ENCODE results near the gene BARX2. TPM values are rescaled to one million over a fixed set of nuclear protein-coding genes. Genes with fewer than 3 reads are reported as not detected.
"Not testable (repeated sequence)": the region's sequence is repeated elsewhere in the genome, so short reads cannot be mapped to it uniquely, and the experiment has no call there.

Gene BARX2
- under 1 TPM; 0.29 to 0.71 TPM for total RNA-seq

GRCh38 chr11:129375751-129376657, at the start of gene BARX2:
BARX2 (plus strand) TSS chr11:129375848; CDS start chr11:129376036, 188 bp downstream.
- Mint-ChIP-seq H3K4me1 (ENCODE audit: low read depth) (peaks cover 26% of the 10 kb centered on the region), H3K36me3 (no peaks in the 10 kb centered on the region), H3K9me3 (no peaks in the 10 kb centered on the region), H3K4me3 (peak within 1 kb of the TSS; percentile 62), H3K27ac (no peak within 1 kb of the TSS), H3K27me3 (peaks cover 68% of the 10 kb centered on the region)
- POLR2A ChIA-PET: no interaction called here
- CTCF ChIA-PET: interaction anchor here (0.7 to 2.7 kb wide), 9 partner anchors 10 to 375 kb away, joined by 3 to 17 read pairs (median 4); no protein-coding TSS in a partner anchor
- intact Hi-C loops (cut with micrococcal nuclease): loop anchor here (1.0 to 5.0 kb wide), 5 partner anchors 12 to 375 kb away; no protein-coding TSS in a partner anchor
- peak; percentile 64 for DNase-seq

DNA sequence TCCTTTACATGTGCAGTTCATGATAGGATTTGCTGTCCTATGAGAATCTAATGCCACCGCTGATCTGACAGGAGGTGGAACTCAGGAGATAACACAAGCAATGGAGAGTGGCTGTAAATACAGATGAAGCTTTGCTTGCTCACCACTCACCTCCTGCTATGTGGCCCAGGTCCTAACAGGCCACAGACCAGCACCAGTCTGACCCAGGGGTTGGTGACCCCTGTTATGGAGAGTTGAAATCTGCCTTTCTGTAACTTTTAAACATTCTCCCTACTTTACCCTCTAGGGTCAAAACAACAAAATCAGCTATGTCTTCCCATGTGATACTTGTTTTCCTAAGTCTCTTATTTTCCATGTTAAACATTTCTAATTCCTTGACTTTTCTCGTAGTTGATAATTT, 48.7 kb upstream of the BARX2 start:
- no peak for DNase-seq
- no peak overlapping the region for H3K4me3 Mint-ChIP-seq
- H3K27ac Mint-ChIP-seq: no peak overlapping the region
- peaks cover 2% of the 10 kb centered on the region for H3K4me1 Mint-ChIP-seq (ENCODE audit: low read depth)
- CTCF ChIA-PET: no interaction called here
- intact Hi-C loops (cut with micrococcal nuclease): no loop called here
- no peaks in the 10 kb centered on the region for H3K27me3 Mint-ChIP-seq
- no peaks in the 10 kb centered on the region for H3K36me3 Mint-ChIP-seq
- POLR2A ChIA-PET: no interaction called here
- H3K9me3 Mint-ChIP-seq: no peaks in the 10 kb centered on the region

DNA sequence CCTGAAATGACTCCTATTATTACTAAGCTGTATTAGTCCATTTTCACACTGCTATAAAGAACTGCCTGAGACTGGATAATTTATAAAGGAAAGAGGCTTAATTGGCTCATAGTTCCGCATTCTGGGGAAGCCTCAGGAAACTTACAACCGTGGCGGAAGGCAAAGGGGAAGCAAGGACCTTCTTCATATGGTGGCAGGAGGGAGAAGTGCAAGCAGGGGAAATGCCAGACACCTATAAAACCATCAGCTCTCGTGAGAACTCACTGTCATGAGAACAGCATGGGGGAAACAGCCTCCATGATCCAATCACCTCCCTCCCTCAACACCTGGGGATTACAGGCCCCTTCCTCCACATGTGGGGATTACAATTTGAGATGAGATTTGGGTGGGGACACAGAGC, 47.9 kb upstream of the BARX2 start:
- H3K4me3 Mint-ChIP-seq; H3K9me3 Mint-ChIP-seq; DNase-seq; H3K27me3 Mint-ChIP-seq; H3K27ac Mint-ChIP-seq; intact Hi-C loops (cut with micrococcal nuclease); H3K36me3 Mint-ChIP-seq; POLR2A ChIA-PET; H3K4me1 Mint-ChIP-seq (ENCODE audit: low read depth): not testable (repeated sequence)
- CTCF ChIA-PET: interaction anchor here (0.5 to 8.3 kb wide), 4 partner anchors 9 to 473 kb away, joined by 3 to 63 read pairs (median 4); no protein-coding TSS in a partner anchor

DNA sequence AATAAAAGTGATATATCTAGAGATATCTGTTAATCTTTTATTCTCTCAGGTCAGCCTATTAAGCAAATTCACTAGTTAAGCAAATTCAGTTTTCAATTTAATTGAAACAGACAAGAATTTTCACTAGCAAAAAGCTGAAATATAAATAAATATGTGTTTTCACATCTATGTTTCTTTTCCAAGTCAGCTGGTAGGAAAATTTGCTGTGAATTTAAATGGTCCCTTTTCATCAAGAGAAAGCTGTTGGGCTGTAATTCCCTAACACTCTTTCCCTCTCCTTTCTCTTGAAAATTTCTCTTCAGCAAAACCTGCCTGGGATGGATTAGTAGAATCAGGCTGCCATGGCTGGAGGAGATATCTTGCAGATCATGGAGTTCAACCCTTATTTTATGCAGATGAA, 46.9 kb upstream of the BARX2 start:
- intact Hi-C loops (cut with micrococcal nuclease): no loop called here
- peaks cover 2% of the 10 kb centered on the region for H3K4me1 Mint-ChIP-seq (ENCODE audit: low read depth)
- H3K27ac Mint-ChIP-seq: no peak overlapping the region
- ChIA-PET CTCF (interaction anchor here (0.7 to 8.3 kb wide), 4 partner anchors 9 to 213 kb away, joined by 3 to 63 read pairs (median 4); no protein-coding TSS in a partner anchor), POLR2A (no interaction called here)
- H3K4me3 Mint-ChIP-seq: no peak overlapping the region
- no peaks in the 10 kb centered on the region for H3K36me3 Mint-ChIP-seq
- H3K27me3 Mint-ChIP-seq: no peaks in the 10 kb centered on the region
- no peaks in the 10 kb centered on the region for H3K9me3 Mint-ChIP-seq
- no peak for DNase-seq

DNA sequence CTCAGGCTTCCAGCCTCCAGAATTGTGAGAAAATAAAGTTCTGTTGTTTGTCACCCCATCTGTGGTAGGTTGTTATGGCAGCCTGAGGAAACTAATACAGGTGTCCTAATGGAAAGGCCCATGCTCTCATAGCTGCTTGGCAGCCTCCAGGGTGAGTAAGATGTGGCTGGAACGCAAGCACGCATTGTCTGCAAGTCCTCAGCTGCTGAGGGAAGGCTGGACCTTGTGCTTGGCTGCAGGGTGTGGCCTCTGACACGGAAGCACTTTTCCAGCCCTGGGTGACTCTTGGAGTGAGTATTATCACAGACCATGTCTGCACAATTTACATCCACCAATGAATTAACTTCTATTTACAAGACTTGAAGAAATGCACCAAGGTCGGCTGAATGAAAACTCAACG, 44.4 kb upstream of the BARX2 start:
- no peak overlapping the region for H3K4me3 Mint-ChIP-seq
- intact Hi-C loops (cut with micrococcal nuclease): loop anchor here (1.0 to 5.0 kb wide), 3 partner anchors 214 to 447 kb away; no protein-coding TSS in a partner anchor
- DNase-seq: no peak
- peaks cover 2% of the 10 kb centered on the region for H3K4me1 Mint-ChIP-seq (ENCODE audit: low read depth)
- no peaks in the 10 kb centered on the region for H3K9me3 Mint-ChIP-seq
- ChIA-PET POLR2A (no interaction called here), CTCF (interaction anchor here (0.7 to 8.3 kb wide), 14 partner anchors 12 to 1173 kb away, joined by 3 to 63 read pairs (median 4); no protein-coding TSS in a partner anchor)
- H3K36me3 Mint-ChIP-seq: no peaks in the 10 kb centered on the region
- no peaks in the 10 kb centered on the region for H3K27me3 Mint-ChIP-seq
- H3K27ac Mint-ChIP-seq: no peak overlapping the region

DNA sequence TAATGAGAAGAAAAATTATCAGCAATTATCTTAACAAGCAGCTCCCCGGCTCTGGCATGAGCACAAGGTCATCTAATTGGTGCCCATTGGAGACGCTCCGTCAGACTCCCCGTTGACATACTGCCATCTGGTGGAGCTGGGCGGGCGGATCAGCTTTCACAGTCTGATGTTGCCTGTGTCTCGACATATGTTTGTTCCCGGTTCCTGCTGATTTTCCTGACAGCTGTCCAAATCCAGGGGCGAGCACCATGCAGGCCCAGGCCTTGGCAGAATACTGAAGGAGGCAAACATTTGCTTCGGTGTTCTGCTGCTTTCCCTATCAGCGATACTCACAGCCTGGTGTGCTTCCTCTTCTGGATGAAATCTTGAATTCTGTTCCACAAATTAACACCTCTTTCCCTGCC, 43.8 kb upstream of the BARX2 start:
- POLR2A ChIA-PET: no interaction called here
- Mint-ChIP-seq H3K4me1 (ENCODE audit: low read depth) (peaks cover 2% of the 10 kb centered on the region), H3K27ac (no peak overlapping the region), H3K36me3 (no peaks in the 10 kb centered on the region), H3K27me3 (no peaks in the 10 kb centered on the region), H3K9me3 (no peaks in the 10 kb centered on the region), H3K4me3 (no peak overlapping the region)
- peak; percentile 78 for DNase-seq
- intact Hi-C loops (cut with micrococcal nuclease): loop anchor here (1.0 to 5.0 kb wide), 4 partner anchors 102 to 448 kb away; no protein-coding TSS in a partner anchor
- CTCF ChIA-PET: interaction anchor here (0.7 to 8.3 kb wide), 14 partner anchors 12 to 1174 kb away, joined by 3 to 63 read pairs (median 4); no protein-coding TSS in a partner anchor

- Mint-ChIP-seq H3K27ac (no peak overlapping the region), H3K36me3 (no peaks in the 10 kb centered on the region), H3K9me3 (no peaks in the 10 kb centered on the region), H3K27me3 (no peaks in the 10 kb centered on the region), H3K4me1 (ENCODE audit: low read depth) (peaks cover 2% of the 10 kb centered on the region), H3K4me3 (no peak overlapping the region)
- CTCF ChIA-PET: interaction anchor here (0.6 to 8.3 kb wide), 7 partner anchors 10 to 450 kb away, joined by 3 to 63 read pairs (median 15); no protein-coding TSS in a partner anchor
- POLR2A ChIA-PET: no interaction called here
- DNase-seq: no peak
- intact Hi-C loops (cut with micrococcal nuclease): loop anchor here (5.0 kb wide), 1 partner anchor 372 kb away; no protein-coding TSS in a partner anchor
Observed at GRCh38 chr11:129333873-129334272, 41.8 kb upstream of the BARX2 start.

GRCh38 chr11:129344301-129344940, 31.2 kb upstream of the BARX2 start:
- H3K4me3 Mint-ChIP-seq; H3K27ac Mint-ChIP-seq; H3K9me3 Mint-ChIP-seq; H3K4me1 Mint-ChIP-seq (ENCODE audit: low read depth); H3K36me3 Mint-ChIP-seq; intact Hi-C loops (cut with micrococcal nuclease); H3K27me3 Mint-ChIP-seq; POLR2A ChIA-PET: not testable (repeated sequence)
- CTCF ChIA-PET: interaction anchor here (1.5 to 1.6 kb wide), 2 partner anchors 10 to 31 kb away, joined by 3 to 4 read pairs; partner anchors contain the start of gene BARX2
- peak; percentile 16 for DNase-seq

DNA sequence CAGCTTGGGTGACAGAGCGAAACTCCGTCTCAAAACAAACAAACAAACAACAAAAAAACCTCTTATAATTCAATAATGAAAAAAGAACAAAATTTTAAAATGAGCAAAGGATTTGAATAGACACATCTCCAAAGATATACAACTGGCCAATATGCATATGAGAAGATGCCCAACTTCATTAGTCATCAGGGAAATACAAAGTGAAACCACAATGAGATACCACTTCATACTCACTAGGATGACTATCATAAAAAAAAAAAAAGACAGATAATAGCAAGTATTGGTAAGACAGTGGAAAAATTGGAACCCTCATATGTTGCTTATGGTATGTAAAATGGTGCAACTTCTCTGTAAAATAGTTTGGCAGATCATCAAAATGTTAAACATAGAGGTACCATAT, 28.7 kb upstream of the BARX2 start:
- POLR2A ChIA-PET: no interaction called here

DNA sequence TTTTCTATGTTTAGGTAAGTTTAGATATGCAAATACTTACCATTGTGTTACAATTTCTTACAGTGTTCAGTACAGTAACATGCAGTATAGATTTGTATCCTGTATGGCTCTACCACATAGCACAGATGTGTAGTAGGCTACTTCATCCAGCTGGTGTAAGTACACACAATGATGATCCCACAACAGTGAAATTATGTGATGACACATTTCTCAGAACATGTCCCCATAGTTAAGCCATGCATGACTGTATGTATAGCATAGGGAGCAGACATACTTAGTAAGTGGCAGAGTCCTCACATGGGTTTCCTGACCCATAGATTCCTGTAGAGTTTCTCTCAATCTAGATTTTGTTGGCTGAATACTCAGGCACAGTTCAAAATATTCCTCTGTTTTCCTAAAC, 26.8 kb upstream of the BARX2 start:
- no peak for DNase-seq
- intact Hi-C loops (cut with micrococcal nuclease): no loop called here
- Mint-ChIP-seq H3K27ac (no peak overlapping the region), H3K36me3 (no peaks in the 10 kb centered on the region), H3K9me3 (peaks cover 9% of the 10 kb centered on the region), H3K4me1 (ENCODE audit: low read depth) (peaks cover 4% of the 10 kb centered on the region), H3K4me3 (no peak overlapping the region), H3K27me3 (peaks cover 3% of the 10 kb centered on the region)
- CTCF ChIA-PET: interaction anchor here (0.6 kb wide), 1 partner anchor 230 kb away, joined by 3 read pairs; no protein-coding TSS in a partner anchor
- POLR2A ChIA-PET: no interaction called here

More for the DNA sequence above, 28.7 kb upstream of the BARX2 start:
- CTCF ChIA-PET: interaction anchor here (0.7 kb wide), 1 partner anchor 972 kb away, joined by 3 read pairs; no protein-coding TSS in a partner anchor
- Mint-ChIP-seq H3K9me3 (peaks cover 9% of the 10 kb centered on the region), H3K4me1 (ENCODE audit: low read depth) (peaks cover 4% of the 10 kb centered on the region), H3K27me3 (peaks cover 3% of the 10 kb centered on the region), H3K4me3 (no peak overlapping the region), H3K27ac (no peak overlapping the region), H3K36me3 (no peaks in the 10 kb centered on the region)
- intact Hi-C loops (cut with micrococcal nuclease): no loop called here
- no peak for DNase-seq

DNA sequence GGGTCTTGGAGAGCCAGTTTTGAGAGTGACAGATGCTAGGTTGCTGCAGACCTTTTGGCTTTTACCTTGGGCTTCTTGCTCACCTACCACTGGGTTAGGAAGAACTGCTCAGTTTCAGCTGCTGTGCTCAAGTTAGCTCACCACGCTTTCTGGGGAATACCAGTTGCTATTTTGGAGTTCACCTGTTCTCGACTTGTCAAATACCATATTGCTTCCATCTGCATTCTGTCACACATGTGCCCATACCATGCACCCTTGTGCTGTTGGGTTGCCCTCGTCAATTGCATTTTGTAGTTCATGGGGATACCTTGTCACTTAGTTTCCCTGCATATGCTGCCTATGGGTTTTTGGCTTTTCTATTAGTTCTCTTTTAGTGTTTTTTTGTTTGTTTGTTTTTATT, 23.0 kb upstream of the BARX2 start:
- DNase-seq: no peak
- CTCF ChIA-PET: no interaction called here
- Mint-ChIP-seq H3K4me3 (no peak overlapping the region), H3K27ac (no peak overlapping the region), H3K9me3 (peaks cover under 1% of the 10 kb centered on the region), H3K36me3 (no peaks in the 10 kb centered on the region), H3K4me1 (ENCODE audit: low read depth) (no peaks in the 10 kb centered on the region), H3K27me3 (peaks cover 3% of the 10 kb centered on the region)
- intact Hi-C loops (cut with micrococcal nuclease): no loop called here
- POLR2A ChIA-PET: no interaction called here

DNA sequence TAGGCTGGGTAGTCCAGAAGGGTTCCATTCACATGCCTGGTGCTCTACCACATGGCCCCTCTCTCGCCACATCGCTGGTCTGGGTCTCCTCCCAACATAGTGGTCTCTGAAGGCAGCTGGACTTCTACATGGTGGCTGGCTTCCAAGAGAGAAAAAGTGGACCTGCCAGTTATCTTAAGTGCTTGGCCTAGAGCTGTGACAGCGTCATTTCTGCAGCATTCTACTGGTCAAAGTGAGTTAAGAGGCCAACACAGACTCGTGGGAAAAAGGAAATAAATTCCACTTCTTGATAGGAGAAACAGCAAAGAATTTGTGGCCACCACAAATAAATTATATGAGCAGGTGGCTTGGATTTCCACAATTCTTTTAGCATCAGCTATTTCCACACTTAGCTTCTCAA, 21.0 kb upstream of the BARX2 start:
- no peaks in the 10 kb centered on the region for H3K4me1 Mint-ChIP-seq (ENCODE audit: low read depth)
- intact Hi-C loops (cut with micrococcal nuclease): no loop called here
- DNase-seq: no peak
- peaks cover 9% of the 10 kb centered on the region for H3K27me3 Mint-ChIP-seq
- H3K4me3 Mint-ChIP-seq: no peak overlapping the region
- peaks cover 5% of the 10 kb centered on the region for H3K9me3 Mint-ChIP-seq
- H3K27ac Mint-ChIP-seq: no peak overlapping the region
- no peaks in the 10 kb centered on the region for H3K36me3 Mint-ChIP-seq
- CTCF ChIA-PET: no interaction called here
- POLR2A ChIA-PET: no interaction called here
